Spleen (tissue), 7 donors: ENCODE data around the gene CCDC89.

Source experiments
- CTCF ChIP-seq, 11 experiments: fragments of 200-600 bp in 7 of 11; fragments of 450-650 bp in 4 of 11; sonication (generic) in 4 of 11; IDR thresholded peaks in 8 of 11; conservative IDR thresholded peaks in 3 of 11; 1 replicate in 7 of 11; 2 replicates in 4 of 11; pipeline versions ENCODE4 v1.4.0 to v1.8.0; 2016 to 2021; ENCODE audit warnings: antibody characterized with exemption in 11 of 11, inconsistent platforms in 4 of 11, mild to moderate bottlenecking in 1 of 11
- POLR2A ChIP-seq, 3 donors: fragments of 450-650 bp; IDR thresholded peaks; one replicate each; pipeline ENCODE4 v1.5.1; 2017; ENCODE audit warnings: antibody characterized with exemption in 3 of 3, mild to moderate bottlenecking in 1 of 3
- POLR2AphosphoS5 ChIP-seq, 3 donors: sonication (generic); formaldehyde crosslinking; IDR thresholded peaks; one replicate each; pipeline ENCODE4 v1.5.1; 2017; ENCODE audit warnings: antibody characterized with exemption in 3 of 3
- donor health status: DM: no; HTN: no; CAD: no; lungs with moderate emphysema.
- donor health status: DM: no; HTN: no; CAD: no.
- donor health status: DM: no; HTN: no; CAD: no.

GRCh38 chr11:85695546-85695945, 9.6 kb upstream of the CCDC89 start:
- TF ChIP-seq CTCF (IDR thresholded peaks at IDR 0.05 in 8 of 11, conservative IDR thresholded peaks at IDR 0.05 in 3 of 11), result no peak
- no peak for TF ChIP-seq POLR2A (IDR thresholded peaks at IDR 0.05)
- TF ChIP-seq POLR2AphosphoS5 (IDR thresholded peaks at IDR 0.05), result no peak
